GM19193 (cell line): Measurements from ENCODE around the gene CYP19A1.

Experiments used
- POLR2A ChIP-seq: IDR thresholded peaks from 4 replicates; pipeline ENCODE4 v1.6.1; 2011; ENCODE audit not compliant: insufficient read depth, insufficient read length; ENCODE audit errors: extremely low read depth

The CYP19A1 gene

GRCh38 chr15:51200792-51201191, 137.6 kb downstream of the CYP19A1 start:
- no peak for TF ChIP-seq POLR2A

- TF ChIP-seq POLR2A: no peak
Measured at GRCh38 chr15:51199541-51199940, 138.9 kb downstream of the CYP19A1 start.

- no peak for TF ChIP-seq POLR2A
Measured at GRCh38 chr15:51198701-51199232, 139.6 kb downstream of the CYP19A1 start.

GRCh38 chr15:51195459-51195858, 142.9 kb downstream of the CYP19A1 start:
- TF ChIP-seq POLR2A: no peak

GRCh38 chr15:51193979-51194378, 144.4 kb downstream of the CYP19A1 start:
- no peak for TF ChIP-seq POLR2A

GRCh38 chr15:51193526-51193925, 144.9 kb downstream of the CYP19A1 start:
- no peak for TF ChIP-seq POLR2A

GRCh38 chr15:51192521-51193280, 145.7 kb downstream of the CYP19A1 start:
- TF ChIP-seq POLR2A: no peak

GRCh38 chr15:51191766-51192165, 146.6 kb downstream of the CYP19A1 start:
- no peak for TF ChIP-seq POLR2A

DNA sequence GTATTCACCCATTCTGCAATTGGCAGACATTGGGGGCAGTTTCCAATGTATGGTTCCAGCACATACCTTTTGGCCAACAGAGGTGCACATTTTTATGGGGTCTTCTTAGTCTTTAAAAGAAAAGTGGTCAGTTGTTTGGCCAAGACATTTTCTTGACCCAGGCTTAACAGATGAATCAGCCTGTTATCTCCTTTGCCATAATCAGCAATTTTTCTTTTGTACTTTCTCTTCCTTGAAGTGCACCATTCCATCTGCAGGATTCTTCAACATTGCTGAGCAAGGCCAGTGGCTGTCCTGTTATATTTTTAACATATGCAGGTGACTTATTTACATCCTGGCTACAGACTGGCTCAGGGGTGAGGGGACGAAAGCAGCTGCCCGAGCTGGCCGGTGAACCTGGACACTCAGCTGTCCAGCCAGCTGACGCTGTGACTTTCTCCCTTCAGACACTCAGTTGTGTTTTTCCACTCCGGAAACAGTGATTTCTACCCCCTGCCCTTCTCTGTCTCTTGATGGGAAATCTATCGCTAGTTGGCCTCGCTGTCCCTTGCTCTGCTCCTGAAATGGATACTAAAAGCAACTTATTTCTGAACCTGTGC, 147.2 kb downstream of the CYP19A1 start:
- TF ChIP-seq POLR2A: no peak

- TF ChIP-seq POLR2A: no peak
Measured at GRCh38 chr15:51190424-51191068, 147.8 kb downstream of the CYP19A1 start.

- TF ChIP-seq POLR2A: no peak
Measured at GRCh38 chr15:51189669-51190385, 148.6 kb downstream of the CYP19A1 start.

DNA sequence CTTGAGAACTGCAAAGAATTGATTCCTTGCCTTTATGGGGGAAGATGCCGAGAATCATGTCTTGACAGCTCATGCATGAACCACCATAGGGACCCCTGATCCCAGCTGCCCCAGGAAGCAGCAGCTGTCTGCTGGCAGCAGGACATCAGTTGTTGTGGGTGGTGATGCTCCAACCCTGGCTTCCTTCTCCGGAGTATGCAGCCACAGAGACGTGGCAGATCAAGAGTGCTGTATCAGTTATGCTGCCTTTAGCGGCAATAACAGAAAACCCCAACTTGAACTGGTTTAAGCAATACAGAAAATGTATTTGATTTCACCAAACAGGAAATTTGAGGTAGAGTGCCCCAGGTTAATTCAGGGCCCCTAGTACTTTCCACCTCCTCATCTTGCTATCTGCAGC, 151.5 kb downstream of the CYP19A1 start:
- no peak for TF ChIP-seq POLR2A

DNA sequence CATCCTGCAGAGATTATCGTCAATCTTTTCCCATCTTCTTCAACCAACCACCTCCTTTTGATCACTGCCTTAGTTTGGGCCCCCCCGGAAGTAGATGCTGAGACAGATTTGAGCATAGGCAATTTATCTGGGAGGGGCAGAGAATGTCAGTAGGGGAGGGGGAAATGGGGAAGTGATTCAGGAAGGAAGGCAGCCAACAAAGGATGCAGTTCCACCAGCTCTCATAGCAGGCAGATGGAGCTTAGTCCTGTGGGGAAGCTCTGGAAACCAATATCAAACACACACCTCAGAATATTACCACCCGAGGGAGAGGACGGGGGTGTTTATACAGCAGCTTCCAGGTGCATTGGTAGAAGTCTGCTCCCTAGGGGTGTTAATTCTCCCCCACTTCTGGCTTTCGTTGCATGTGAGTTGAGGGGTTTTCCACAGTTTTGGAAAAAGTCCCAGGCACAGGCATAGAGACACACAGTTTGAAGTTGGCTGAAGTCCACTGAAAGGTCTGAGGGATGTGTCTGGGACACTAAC, 152.2 kb downstream of the CYP19A1 start:
- TF ChIP-seq POLR2A: no peak

DNA sequence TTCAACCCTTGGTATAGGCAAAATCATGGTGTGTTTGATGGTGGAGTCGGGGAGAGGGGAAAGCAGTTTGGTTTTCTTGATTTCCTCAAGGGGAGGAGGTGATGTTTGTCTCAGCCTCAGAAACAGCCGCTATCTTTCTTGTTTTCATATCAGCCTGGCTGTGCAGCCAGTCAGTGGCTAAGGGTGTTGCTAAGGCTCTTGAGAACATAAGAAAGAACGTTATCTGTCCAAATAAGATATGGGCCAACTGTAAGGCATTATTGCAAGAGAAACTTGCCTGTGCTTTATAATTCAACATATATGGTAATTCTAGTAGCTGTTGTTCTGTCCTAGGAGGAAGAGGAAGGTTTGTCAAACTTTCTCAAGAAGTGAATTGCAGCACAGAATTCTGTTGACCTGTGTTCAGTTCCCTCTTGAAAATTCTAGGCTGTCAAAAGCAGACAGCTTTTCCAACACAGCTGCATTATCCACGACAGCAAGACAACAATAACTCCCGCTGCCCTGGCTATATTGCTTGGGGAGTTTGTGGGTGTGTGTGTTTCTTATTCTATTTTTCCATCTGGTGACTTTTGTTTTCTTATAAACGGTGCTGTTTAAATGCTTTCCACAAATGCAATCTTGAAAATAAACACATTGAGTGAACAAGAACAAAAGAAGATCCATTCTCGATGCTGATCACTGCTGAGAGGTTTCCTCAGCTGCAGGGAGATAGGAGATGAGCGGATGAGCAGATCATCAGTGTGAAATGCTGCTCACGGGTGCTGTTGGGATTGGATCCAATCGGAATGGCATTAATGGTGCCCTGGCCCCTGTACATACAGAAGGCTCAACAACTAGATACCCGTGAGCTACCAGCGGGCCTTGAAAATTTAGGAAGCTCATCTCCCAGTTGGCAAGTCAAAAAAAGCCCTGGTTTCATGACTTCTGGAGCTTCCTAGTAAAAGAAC, 152.9 kb downstream of the CYP19A1 start:
- TF ChIP-seq POLR2A: no peak
